Retinal pigment epithelial cell (primary cell): ENCODE results near the gene DIS3L2.
A peak's percentile ranks its signal among the peaks of the same experiment; 100 is the strongest.
"Not testable (repeated sequence)": the region's sequence is repeated elsewhere in the genome, so short reads cannot be mapped to it uniquely, and the experiment has no call there.

ENCODE experiments used
- DNase-seq: peaks from one replicate; pipeline ENCODE4 v3.0.0-alpha.2; 2010; ENCODE audit warnings: low read depth
- H3K4me3 ChIP-seq: 2 replicates; pipeline ENCODE4 v1.5.1; 2011; ENCODE audit warnings: mild to moderate bottlenecking, low read length, control low read depth, moderate library complexity
- CTCF ChIP-seq: conservative IDR thresholded peaks from 2 replicates; pipeline ENCODE4 v1.5.1; 2011; ENCODE audit warnings: low read depth, low read length, control low read depth, inconsistent platforms

Gene DIS3L2

GRCh38 chr2:232329716-232330067 is 368.2 kb downstream of the DIS3L2 start:
- no peak overlapping the region for H3K4me3 ChIP-seq
- TF ChIP-seq CTCF, result no peak
- DNase-seq, result no peak

GRCh38 chr2:232330068-232330999 is 368.8 kb downstream of the DIS3L2 start:
- no peak overlapping the region for H3K4me3 ChIP-seq
- peak; percentile 17 for DNase-seq
- no peak for TF ChIP-seq CTCF

GRCh38 chr2:232331061-232331460 is 369.5 kb downstream of the DIS3L2 start:
- DNase-seq, result not testable (repeated sequence)

GRCh38 chr2:232331641-232332040 is 370.1 kb downstream of the DIS3L2 start:
- not testable (repeated sequence) for H3K4me3 ChIP-seq, DNase-seq

More at GRCh38 chr2:232331061-232331460, 369.5 kb downstream of the DIS3L2 start:
- not testable (repeated sequence) for H3K4me3 ChIP-seq

GRCh38 chr2:232332244-232332939 is 370.9 kb downstream of the DIS3L2 start:
- not testable (repeated sequence) for DNase-seq, H3K4me3 ChIP-seq

- no peak for DNase-seq
- no peak for TF ChIP-seq CTCF
- H3K4me3 ChIP-seq, result no peak overlapping the region
These were observed 371.4 kb downstream of the DIS3L2 start for GRCh38 chr2:232332940-232333259.

GRCh38 chr2:232333361-232334135 is 372.0 kb downstream of the DIS3L2 start:
- TF ChIP-seq CTCF, result peak; percentile 73
- no peak for DNase-seq

GRCh38 chr2:232334136-232334884 is 372.8 kb downstream of the DIS3L2 start:
- not testable (repeated sequence) for DNase-seq, H3K4me3 ChIP-seq

More at GRCh38 chr2:232333361-232334135, 372.0 kb downstream of the DIS3L2 start:
- no peak overlapping the region for H3K4me3 ChIP-seq

GRCh38 chr2:232334885-232335205 is 373.3 kb downstream of the DIS3L2 start:
- DNase-seq, H3K4me3 ChIP-seq: not testable (repeated sequence)
